GM18505 (cell line): ENCODE measurements around the gene BOD1L1.

Experiments used
- ATAC-seq: cut with Tn5 transposase; IDR thresholded peaks from one replicate; pipeline ENCODE4 v1.9.1; 2021; ENCODE audit not compliant: unreplicated experiment
- POLR2A ChIP-seq: IDR thresholded peaks from 4 replicates; pipeline ENCODE4 v1.6.1; 2011; ENCODE audit warnings: borderline replicate concordance; ENCODE audit not compliant: insufficient read depth, insufficient read length; ENCODE audit errors: extremely low read depth

BOD1L1 gene

DNA sequence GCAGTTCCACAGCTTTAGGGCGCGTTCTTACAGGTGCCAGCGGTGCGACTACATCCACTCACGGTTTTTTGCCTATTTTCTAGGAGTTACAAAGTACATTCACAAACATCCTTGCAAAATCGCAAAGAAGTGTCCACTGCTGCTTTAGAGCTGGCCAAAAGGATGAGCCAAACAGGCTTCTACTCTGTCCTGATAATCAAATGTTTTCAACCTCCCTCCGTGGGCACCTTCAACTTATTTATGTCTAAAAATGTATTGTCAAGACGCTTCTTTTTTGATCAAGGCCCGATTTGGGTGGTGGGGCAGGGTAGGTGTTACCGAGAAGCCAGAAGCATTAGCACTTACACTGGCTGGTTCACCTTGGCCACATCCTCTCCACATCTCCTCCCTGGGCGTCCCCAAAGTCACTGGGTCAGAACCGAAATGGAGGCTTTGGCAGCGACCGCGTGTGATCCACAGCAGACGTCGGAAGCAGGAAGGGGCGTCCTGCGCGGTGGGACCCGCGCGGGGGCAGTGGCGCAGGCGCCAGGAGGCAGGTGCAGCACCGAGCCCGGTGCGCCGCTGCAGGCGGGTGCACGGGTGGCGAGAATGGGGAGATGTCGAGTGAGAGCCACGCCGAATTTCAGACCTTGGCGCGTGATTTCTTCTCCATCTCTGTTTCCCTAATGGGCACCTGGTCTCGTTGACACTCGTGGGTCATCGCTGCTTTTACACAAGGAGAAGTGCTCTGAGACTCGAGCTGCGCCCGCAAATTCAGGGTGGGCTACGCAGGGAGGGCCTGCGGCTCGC, 100.1 kb downstream of the BOD1L1 start:
- ATAC-seq = no peak
- TF ChIP-seq POLR2A = no peak

DNA sequence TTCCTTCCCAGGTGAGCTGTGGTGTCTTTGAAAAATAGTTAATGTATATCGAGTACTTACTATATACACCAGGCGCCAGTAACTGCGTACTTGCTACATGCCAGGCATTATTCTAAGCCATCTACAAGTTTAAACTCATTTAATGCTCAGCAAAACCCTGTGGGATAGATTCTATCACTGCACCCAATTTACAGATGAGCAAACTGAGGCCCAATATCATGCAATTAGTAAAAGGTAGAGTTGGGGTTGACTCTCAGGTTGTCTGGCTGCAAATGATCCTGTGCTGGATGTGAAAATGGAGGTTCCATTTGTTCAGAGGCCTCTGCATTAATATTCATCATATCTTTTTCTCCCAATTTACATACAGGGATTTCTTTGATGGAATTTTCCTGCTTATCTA, 100.9 kb downstream of the BOD1L1 start:
- TF ChIP-seq POLR2A = no peak
- no peak for ATAC-seq

DNA sequence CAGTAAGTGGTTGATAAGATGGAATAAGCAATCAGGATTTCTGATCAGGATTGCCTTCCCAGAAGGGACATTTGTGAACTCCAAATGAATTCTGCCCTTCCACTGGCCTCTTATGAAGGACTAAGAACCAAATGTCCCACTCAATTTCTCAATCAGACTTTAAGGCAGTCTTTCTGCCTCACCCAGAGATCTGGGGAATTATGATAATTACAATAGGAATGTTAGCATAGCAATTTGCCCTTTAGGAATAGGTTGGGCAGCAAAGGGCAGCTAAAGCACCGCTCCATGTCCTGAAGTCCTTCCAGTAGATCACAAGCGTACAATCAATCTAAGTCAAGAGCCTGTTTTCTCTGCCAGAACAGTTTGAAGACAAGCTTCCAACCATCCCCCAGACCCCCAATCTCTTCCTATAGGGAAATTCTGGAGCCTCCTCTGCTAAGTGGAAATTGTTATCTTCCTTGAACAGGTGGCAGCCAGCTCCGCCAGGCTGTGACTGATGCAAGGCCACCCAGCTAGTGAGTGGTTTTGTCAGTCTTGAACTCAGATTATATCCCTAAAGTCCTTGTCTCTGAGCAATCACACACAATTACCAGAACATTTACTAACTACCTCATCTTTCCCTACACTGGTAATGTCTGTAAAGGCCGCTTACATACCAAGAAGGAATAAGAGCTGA, 101.8 kb downstream of the BOD1L1 start:
- TF ChIP-seq POLR2A = no peak
- no peak for ATAC-seq

DNA sequence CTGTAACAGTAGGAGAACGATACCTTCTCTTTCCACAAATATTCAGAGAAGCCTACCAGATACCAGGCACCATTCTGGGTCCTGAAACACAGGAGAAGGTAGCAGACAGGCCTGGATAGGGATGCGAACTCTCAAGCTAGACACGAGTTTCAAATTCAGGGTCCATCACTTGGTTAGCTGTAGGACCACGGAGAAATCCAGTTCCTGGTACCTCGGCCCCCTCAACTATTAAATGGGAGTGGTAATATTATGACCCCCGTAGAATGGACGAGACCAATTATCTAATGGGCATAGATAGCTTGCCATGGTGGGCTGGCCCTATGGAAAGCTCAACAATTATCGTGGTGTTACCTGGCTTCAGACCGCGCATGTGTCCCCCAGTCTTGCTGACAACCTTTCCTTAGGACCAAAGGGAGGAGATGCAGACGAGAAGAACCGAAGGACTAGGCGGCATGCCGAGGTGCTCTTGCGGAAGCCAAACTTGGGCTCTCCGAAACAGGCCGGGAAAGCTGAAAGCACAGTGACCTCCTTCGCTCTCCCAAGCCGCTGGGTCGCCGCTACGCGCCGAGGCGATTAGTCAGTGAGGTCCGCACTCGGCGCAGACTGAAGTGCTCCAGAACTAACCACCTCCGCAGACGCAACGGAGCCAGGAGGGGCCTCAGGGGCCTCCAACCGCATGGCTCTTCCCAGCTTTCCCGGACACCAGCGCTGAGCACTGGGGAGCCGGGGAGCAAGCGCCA, 102.9 kb downstream of the BOD1L1 start:
- no peak for TF ChIP-seq POLR2A
- ATAC-seq = no peak

DNA sequence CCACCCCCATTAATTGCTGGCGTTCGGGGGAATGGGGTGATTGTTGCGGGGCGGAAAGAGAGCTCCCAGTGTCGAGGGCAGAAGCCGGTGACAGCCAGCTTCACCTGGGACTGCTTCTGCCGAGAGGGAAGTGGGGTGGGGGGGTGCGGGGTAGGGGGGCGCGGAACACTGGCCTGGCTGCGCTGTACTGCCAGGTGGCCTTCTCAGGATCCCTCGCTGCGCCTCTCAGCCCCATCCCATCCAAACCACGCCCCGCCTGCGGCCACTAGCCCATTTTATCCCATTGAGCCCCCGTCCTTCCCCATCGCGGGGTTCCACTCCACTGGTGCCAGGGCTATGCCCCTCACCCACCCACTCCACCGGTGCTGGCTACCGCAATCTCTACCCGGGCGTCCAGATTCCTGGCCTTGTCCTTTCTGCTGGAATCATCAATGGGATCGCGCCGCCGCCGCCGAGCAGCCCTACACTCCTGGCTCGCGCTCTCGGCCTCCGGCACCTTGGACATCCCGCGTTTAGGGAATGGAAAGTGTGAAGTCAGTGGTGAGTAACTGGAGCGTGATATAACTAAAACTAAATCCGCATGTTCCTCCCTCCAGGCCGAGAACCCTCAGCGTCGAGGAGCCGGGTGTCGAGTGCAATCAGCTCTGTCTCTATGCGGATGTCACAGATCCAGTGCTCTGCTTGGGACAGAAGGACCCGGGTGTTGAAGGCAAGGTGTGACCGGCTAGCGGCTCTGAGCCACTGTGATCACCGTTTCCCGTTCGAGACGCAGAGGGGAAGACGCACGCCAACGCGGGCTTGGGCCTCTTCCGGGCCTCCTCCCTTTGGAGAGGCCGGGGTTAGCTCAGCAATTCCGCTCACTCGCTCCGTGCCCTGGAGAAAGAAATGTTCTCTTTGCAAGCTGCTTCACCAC, 103.7 kb downstream of the BOD1L1 start:
- ATAC-seq = no peak
- no peak for TF ChIP-seq POLR2A

DNA sequence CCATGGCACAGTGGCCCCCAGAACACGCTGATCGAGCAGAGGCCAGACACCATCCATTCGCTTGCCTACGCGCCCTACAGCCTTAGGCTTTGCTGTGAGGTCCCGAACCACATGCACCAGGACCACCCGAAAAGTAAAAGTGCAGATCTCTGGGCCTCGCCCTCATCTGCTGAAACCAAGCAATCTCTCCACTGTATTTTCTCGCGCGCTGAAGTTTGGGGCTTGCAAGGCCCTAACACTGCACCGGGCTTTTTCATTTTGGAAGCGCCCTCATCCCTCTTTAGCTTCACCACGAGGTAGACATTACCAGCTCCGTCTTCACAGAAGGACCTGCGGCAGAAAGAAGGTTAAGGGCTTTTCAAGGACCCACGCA, 104.4 kb downstream of the BOD1L1 start:
- TF ChIP-seq POLR2A = no peak
- no peak for ATAC-seq

DNA sequence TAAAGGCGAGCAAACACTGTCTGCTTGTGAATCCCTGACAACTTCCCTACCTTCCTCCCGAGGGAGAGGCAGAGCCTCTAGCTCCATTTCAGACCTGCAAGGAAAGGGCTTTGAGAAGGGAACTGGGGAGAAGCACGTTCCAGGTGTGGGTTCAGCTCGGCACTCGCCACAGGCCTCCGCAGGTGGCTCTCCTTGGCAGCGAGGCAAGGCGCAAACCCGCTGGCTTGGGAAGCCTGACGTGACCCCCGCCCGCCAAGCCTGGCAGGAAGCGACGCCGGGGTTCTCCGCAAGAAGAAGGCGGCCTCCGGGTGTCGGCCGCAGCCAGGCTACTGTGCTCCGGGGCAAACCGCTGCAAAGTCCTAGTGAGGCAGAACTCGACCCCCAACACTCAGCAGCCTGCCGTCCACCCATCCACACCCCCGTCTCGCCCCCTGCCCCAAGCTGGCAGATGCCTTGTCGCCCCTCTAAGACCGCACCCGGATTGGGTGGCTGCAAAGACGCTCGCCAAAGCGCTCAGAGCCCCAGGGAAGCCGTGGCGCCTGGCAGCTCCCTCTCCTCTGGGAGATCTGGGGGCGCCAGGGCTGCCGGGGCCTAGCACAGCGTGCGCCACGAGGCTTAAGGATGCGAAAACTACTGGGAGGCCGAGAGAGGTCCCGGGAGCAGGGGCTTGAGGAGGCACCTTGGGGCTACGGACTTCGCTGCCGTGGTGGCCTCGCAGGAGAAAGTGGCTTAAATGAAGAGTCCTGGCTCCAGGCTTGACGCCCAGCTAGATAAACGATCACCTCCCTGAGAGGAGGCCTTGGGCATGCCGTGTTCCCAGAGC, 105.0 kb downstream of the BOD1L1 start:
- no peak for TF ChIP-seq POLR2A
- ATAC-seq = no peak

DNA sequence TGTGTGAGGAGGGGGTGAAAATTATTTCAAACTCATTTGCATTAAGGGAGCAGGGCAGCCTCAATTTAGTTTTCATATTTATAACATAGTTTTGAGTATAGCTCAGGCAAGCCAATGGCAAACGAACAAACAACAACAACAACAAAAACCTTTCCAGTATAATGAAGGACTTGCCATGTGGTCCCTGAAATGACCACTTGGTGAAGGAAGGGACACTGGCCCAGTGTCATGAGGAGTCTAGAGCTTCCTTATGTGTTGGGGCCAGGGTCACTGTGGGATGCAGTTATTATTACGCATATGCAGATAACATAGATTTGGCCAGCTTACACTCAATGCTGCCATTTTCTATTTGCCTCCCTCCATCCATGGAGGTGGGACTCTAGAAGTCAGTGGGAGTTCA, 106.5 kb downstream of the BOD1L1 start:
- no peak for TF ChIP-seq POLR2A
- no peak for ATAC-seq
